Adrenal gland (tissue), 5 donors: ENCODE measurements around the gene SFMBT1.

ENCODE experiments used
- CTCF ChIP-seq, 6 experiments: fragments of 450-650 bp in 4 of 6; fragments of 200-600 bp in 2 of 6; sonication (generic) in 1 of 6; IDR thresholded peaks; 1 replicate in 5 of 6; 2 replicates in 1 of 6; pipeline versions ENCODE4 v1.5.1 to v1.8.0; 2016 to 2021; ENCODE audit warnings: antibody characterized with exemption in 6 of 6, mild to moderate bottlenecking in 2 of 6, moderate library complexity in 1 of 6
- POLR2A ChIP-seq, 2 donors: fragments of 450-650 bp; IDR thresholded peaks; one replicate each; pipeline ENCODE4 v1.6.1; 2017; ENCODE audit warnings: antibody characterized with exemption in 2 of 2, mild to moderate bottlenecking in 2 of 2, moderate library complexity in 1 of 2
- donor health status: DM: no; HTN: no; CAD: no.

- TF ChIP-seq CTCF (IDR thresholded peaks at IDR 0.05) (no peak), POLR2A (IDR thresholded peaks at IDR 0.05) (no peak)
These were observed 39.6 kb upstream of the SFMBT1 start for GRCh38 chr3:53085476-53085875.
